Transverse colon (tissue), 4 donors: ENCODE measurements around the gene HS3ST4. TPM values are rescaled to one million over a fixed set of nuclear protein-coding genes. Genes with fewer than 3 reads are reported as not detected.

Source experiments
- DNase-seq: peaks from one replicate; pipeline ENCODE4 v3.0.0-alpha.2; 2019
- H3K27ac ChIP-seq, 4 donors: fragments of 200-600 bp; sonication (generic); 2 replicates each; pipeline ENCODE4 v1.5.1; 2016 to 2018; ENCODE audit warnings: inconsistent platforms in 4 of 4
- H3K27me3 ChIP-seq: fragments of 200-600 bp; sonication (generic); 2 replicates; pipeline ENCODE4 v1.5.1; 2017; ENCODE audit warnings: inconsistent platforms
- H3K36me3 ChIP-seq, 4 donors: fragments of 200-600 bp; sonication (generic); 2 replicates each; pipeline ENCODE4 v1.5.1; 2017 to 2019; ENCODE audit warnings: inconsistent platforms in 4 of 4
- H3K4me1 ChIP-seq, 4 donors: fragments of 200-600 bp; sonication (generic); 2 replicates each; pipeline ENCODE4 v1.5.1; 2017 to 2020; ENCODE audit warnings: inconsistent platforms in 4 of 4
- H3K4me3 ChIP-seq, 4 donors: fragments of 200-600 bp; sonication (generic); 1 replicate in 1 of 4; 2 replicates in 3 of 4; pipeline versions ENCODE4 v1.5.1 to v1.6.1; 2017 to 2019; ENCODE audit warnings: inconsistent platforms in 4 of 4
- H3K9me3 ChIP-seq, 2 donors: fragments of 200-600 bp; sonication (generic); 2 replicates each; pipeline ENCODE4 v1.5.1; 2017 to 2019; ENCODE audit warnings: inconsistent platforms in 2 of 2
- EP300 ChIP-seq: sonication (generic); formaldehyde crosslinking; IDR thresholded peaks from one replicate; pipeline ENCODE4 v1.6.1; 2017; ENCODE audit warnings: antibody characterized with exemption, low read depth
- POLR2A ChIP-seq: fragments of 450-650 bp; IDR thresholded peaks from one replicate; pipeline ENCODE4 v1.6.1; 2016; ENCODE audit warnings: antibody characterized with exemption, mild to moderate bottlenecking, moderate library complexity
- POLR2AphosphoS5 ChIP-seq, 3 donors: sonication (generic); formaldehyde crosslinking; IDR thresholded peaks; one replicate each; pipeline ENCODE4 v1.6.1; 2016; ENCODE audit warnings: antibody characterized with exemption in 3 of 3
- WGBS, 2 donors: methylation state at CpG; one replicate each; pipeline ENCODE4 v1.1.5; 2018; ENCODE audit warnings: low coverage in 1 of 2; 5-methylcytosine and 5-hydroxymethylcytosine counted together
- in situ Hi-C, 4 donors: fragments of 200-750 bp; cut with MboI; loops; one replicate each; pipeline versions ENCODE4 v1.15.0 to v1.15.1; 2017; ENCODE audit warnings: low sequenced_read_pairs in 3 of 4, low pct_ligation_motif_present in 1 of 4, low pct_unique_long_range_greater_than_20kb in 1 of 4
- intact Hi-C: fragments of 100-400 bp; cut with DNase I; formaldehyde crosslinking; loops from one replicate; pipeline ENCODE4 v1.15.1; 2023; ENCODE audit warnings: low total_unique reads
- total RNA-seq, 4 donors: library from RNA; depleted of rRNA; stranded (reverse); fragments of >200 nt; gene quantifications; one replicate each; pipeline ENCODE4 v1.1.0, GENCODE V29; 2016
- TF ChIP-seq, protein P1 (sequence below), 5 experiments: fragments of 200-600 bp in 3 of 5; fragments of 450-650 bp in 2 of 5; sonication (generic) in 3 of 5; IDR thresholded peaks; 1 replicate in 2 of 5; 2 replicates in 3 of 5; pipeline ENCODE4 v1.5.1; 2016 to 2017; ENCODE audit warnings: antibody characterized with exemption in 5 of 5, inconsistent platforms in 3 of 5, mild to moderate bottlenecking in 2 of 5, moderate library complexity in 1 of 5

Gene HS3ST4
- total RNA-seq, 4 donors from 2014 or later, result not detected

GRCh38 chr16:25957707-25958106 lies 265.9 kb downstream of the HS3ST4 start:
- H3K27me3 ChIP-seq, result no peaks in the 10 kb centered on the region
- DNase-seq, result no peak
- in situ Hi-C loops (no loop called here), intact Hi-C loops (no loop called here)
- TF ChIP-seq EP300 (no peak), POLR2A (no peak)
- no peak overlapping the region for H3K27ac ChIP-seq
- H3K9me3 ChIP-seq, result no peaks in the 10 kb centered on the region
- peaks cover 0 to 6% (median 0%) of the 10 kb centered on the region in 4 donors for H3K4me1 ChIP-seq
- H3K4me3 ChIP-seq, result no peak overlapping the region
- 86 to 100% methylated on average over 1 to 2 of the region's 2 CpGs for WGBS, 2 donors
- no peaks in the 10 kb centered on the region for H3K36me3 ChIP-seq

- no peaks in the 10 kb centered on the region for H3K9me3 ChIP-seq
- peak; percentile 20 for DNase-seq
- peak overlapping the region in 1 of 4 donors; percentile 35 for H3K27ac ChIP-seq
- no peaks in the 10 kb centered on the region for H3K36me3 ChIP-seq
- H3K4me3 ChIP-seq, result no peak overlapping the region
- H3K27me3 ChIP-seq, result no peaks in the 10 kb centered on the region
- WGBS, 2 donors, result 60 to 63% methylated on average over 1 to 2 of the region's 2 CpGs
- TF ChIP-seq POLR2A, result no peak
- TF ChIP-seq EP300, result no peak
- TF ChIP-seq, protein P1, sequence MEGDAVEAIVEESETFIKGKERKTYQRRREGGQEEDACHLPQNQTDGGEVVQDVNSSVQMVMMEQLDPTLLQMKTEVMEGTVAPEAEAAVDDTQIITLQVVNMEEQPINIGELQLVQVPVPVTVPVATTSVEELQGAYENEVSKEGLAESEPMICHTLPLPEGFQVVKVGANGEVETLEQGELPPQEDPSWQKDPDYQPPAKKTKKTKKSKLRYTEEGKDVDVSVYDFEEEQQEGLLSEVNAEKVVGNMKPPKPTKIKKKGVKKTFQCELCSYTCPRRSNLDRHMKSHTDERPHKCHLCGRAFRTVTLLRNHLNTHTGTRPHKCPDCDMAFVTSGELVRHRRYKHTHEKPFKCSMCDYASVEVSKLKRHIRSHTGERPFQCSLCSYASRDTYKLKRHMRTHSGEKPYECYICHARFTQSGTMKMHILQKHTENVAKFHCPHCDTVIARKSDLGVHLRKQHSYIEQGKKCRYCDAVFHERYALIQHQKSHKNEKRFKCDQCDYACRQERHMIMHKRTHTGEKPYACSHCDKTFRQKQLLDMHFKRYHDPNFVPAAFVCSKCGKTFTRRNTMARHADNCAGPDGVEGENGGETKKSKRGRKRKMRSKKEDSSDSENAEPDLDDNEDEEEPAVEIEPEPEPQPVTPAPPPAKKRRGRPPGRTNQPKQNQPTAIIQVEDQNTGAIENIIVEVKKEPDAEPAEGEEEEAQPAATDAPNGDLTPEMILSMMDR (IDR thresholded peaks at IDR 0.05), result peak in 1 of 5 experiments; percentile 14
- TF ChIP-seq POLR2AphosphoS5 (IDR thresholded peaks at IDR 0.05), result no peak
- in situ Hi-C loops (no loop called here), intact Hi-C loops (no loop called here)
- peaks cover 0 to 6% (median 0%) of the 10 kb centered on the region in 4 donors for H3K4me1 ChIP-seq
Measured at GRCh38 chr16:25959221-25959620, 267.5 kb downstream of the HS3ST4 start.

DNA sequence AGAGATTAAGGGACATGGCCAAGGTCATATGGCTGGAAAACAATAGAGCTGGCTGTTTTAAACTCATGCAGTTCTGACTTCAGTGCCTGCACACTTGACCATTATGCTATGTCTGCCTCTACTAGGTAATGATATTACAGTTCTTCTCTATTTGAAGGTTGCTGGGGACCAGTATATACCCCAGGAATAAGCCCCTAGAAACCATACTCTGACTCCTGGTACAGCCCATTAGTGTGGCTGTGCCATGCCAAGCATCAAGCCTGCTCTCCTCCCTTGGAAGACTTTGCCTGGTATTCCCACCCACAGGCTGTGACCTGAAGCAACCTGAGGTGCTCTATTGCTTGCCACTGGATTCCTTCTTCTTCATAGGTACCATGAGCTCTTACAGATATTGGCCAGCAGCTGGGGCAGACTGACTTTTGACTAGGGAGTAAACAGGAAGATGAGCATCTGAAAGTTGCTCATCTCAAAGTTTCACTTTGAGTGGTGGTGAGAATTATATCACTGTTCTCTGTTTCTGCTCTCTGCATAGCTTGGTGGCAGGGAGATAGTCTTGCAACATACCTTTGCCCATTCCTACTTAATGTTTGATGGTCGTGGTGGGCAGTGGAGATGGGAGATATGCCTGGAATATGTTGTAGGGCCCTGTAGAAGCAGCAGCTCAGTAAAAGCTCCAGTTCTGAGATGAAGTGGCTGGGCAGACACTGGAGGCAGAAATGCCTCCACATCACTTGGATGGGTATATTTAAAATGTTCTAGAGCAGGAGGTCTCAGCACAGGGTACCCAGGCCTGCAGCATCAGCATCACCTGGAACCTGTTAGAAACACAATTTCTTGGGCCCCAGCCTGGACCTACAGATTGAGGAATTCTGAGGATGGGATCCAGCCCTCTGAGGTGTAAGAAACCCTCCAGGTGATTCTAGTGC lies 274.7 kb downstream of the HS3ST4 start:
- TF ChIP-seq POLR2A, result no peak
- TF ChIP-seq EP300, result no peak
- TF ChIP-seq, protein P1 (IDR thresholded peaks at IDR 0.05), result no peak
- no peak for TF ChIP-seq POLR2AphosphoS5 (IDR thresholded peaks at IDR 0.05)
- 67% methylated on average over 1 of the region's 1 CpG; no CpG with 5 or more reads in 1 of the 2 donors for WGBS, 2 donors
- in situ Hi-C loops, result no loop called here
- H3K27ac ChIP-seq, result no peak overlapping the region
- H3K27me3 ChIP-seq, result no peaks in the 10 kb centered on the region
- H3K4me3 ChIP-seq, result no peak overlapping the region
- DNase-seq, result no peak
- H3K36me3 ChIP-seq, result no peaks in the 10 kb centered on the region
- no peaks in the 10 kb centered on the region for H3K4me1 ChIP-seq
- H3K9me3 ChIP-seq, result no peaks in the 10 kb centered on the region
- intact Hi-C loops, result no loop called here

DNA sequence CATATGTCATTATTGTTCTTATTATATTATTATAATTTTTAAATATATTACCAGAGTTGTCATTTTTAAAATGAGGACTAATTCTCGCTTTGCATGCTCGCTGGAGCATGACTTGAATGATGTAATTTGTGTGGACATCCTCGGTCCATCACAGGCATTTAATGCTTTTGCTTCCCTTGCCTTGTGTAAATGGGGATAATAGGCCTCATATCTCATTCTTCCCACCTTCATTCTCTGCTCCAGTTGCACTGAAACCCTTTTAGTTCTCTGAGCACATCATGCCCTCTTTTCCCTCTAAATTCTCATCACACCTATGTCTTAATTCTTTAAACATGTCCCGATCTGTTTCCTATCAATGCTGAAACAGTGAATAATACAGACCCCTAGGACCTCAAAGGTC lies 285.4 kb downstream of the HS3ST4 start:
- TF ChIP-seq EP300, result no peak
- no peak for TF ChIP-seq POLR2AphosphoS5 (IDR thresholded peaks at IDR 0.05)
- H3K4me1 ChIP-seq, result no peaks in the 10 kb centered on the region
- no peaks in the 10 kb centered on the region for H3K27me3 ChIP-seq
- DNase-seq, result no peak
- no peaks in the 10 kb centered on the region for H3K36me3 ChIP-seq
- no peak overlapping the region for H3K4me3 ChIP-seq
- intact Hi-C loops (no loop called here), in situ Hi-C loops (no loop called here)
- no peaks in the 10 kb centered on the region for H3K9me3 ChIP-seq
- 80 to 100% methylated on average over 4 of the region's 4 CpGs for WGBS, 2 donors
- no peak overlapping the region for H3K27ac ChIP-seq

DNA sequence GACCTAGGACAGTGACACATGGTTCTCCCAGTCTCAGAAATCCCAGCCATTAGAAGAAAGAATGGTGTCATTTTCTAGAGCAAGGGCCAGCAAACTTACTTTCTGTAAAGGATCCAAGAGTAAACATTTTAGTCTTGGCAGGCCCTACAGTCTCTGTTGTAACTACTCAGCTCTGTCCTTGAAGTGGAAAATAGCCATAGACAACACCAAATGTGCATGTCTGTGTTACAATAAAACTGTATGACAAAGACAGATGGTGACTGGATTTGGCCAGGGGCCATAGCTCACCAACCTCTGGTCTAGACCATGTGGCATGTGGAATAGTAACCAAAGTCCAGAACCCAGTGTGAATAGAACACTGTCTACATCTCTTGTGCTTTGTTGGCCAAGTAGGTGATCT lies 286.5 kb downstream of the HS3ST4 start:
- no peak for TF ChIP-seq POLR2AphosphoS5 (IDR thresholded peaks at IDR 0.05)
- TF ChIP-seq, protein P1 (IDR thresholded peaks at IDR 0.05), result no peak
- H3K36me3 ChIP-seq, result no peaks in the 10 kb centered on the region
- no peak overlapping the region for H3K4me3 ChIP-seq
- no peaks in the 10 kb centered on the region for H3K9me3 ChIP-seq
- intact Hi-C loops (no loop called here), in situ Hi-C loops (no loop called here)
- H3K27me3 ChIP-seq, result no peaks in the 10 kb centered on the region
- no peaks in the 10 kb centered on the region for H3K4me1 ChIP-seq
- no peak overlapping the region for H3K27ac ChIP-seq
- DNase-seq, result no peak
